Right hindlimb (tissue), 1 donor: ENCODE data around the gene RANBP3.
"Not testable (repeated sequence)": the region's sequence is repeated elsewhere in the genome, so short reads cannot be mapped to it uniquely, and the experiment has no call there.

Experiments
- DNase-seq: peaks from one replicate; pipeline ENCODE4 v3.0.0-alpha.2; 2018

The RANBP3 gene

GRCh38 chr19:5897189-5897969, 80.6 kb downstream of the RANBP3 start:
- DNase-seq = peak; percentile 13

GRCh38 chr19:5896365-5897076, 81.4 kb downstream of the RANBP3 start:
- peak; percentile 17 for DNase-seq

GRCh38 chr19:5895890-5896289, 82.0 kb downstream of the RANBP3 start:
- DNase-seq = no peak

GRCh38 chr19:5895409-5895808, 82.5 kb downstream of the RANBP3 start:
- DNase-seq = peak; percentile 17

- DNase-seq = peak; percentile 24
Observed at GRCh38 chr19:5894704-5895349, 83.1 kb downstream of the RANBP3 start.

GRCh38 chr19:5893907-5894703, 83.8 kb downstream of the RANBP3 start:
- peak; percentile 52 for DNase-seq

- no peak for DNase-seq
Observed at GRCh38 chr19:5893296-5893903, 84.5 kb downstream of the RANBP3 start.

GRCh38 chr19:5892772-5893275, 85.1 kb downstream of the RANBP3 start:
- peak; percentile 25 for DNase-seq

GRCh38 chr19:5891938-5892771, 85.8 kb downstream of the RANBP3 start:
- DNase-seq = peak; percentile 63

- no peak for DNase-seq
Observed at GRCh38 chr19:5891572-5891937, 86.4 kb downstream of the RANBP3 start.

GRCh38 chr19:5890099-5890498, 87.8 kb downstream of the RANBP3 start:
- DNase-seq = peak; percentile 18

GRCh38 chr19:5889288-5889971, 88.5 kb downstream of the RANBP3 start:
- DNase-seq = peak; percentile 21

- not testable (repeated sequence) for DNase-seq
Observed at GRCh38 chr19:5884065-5884811, 93.7 kb downstream of the RANBP3 start.

GRCh38 chr19:5883157-5883873, 94.6 kb downstream of the RANBP3 start:
- DNase-seq = not testable (repeated sequence)

- no peak for DNase-seq
Observed at GRCh38 chr19:5882421-5882968, 95.4 kb downstream of the RANBP3 start.

- no peak for DNase-seq
Observed at GRCh38 chr19:5881543-5882299, 96.2 kb downstream of the RANBP3 start.

- DNase-seq = peak; percentile 86
Observed at GRCh38 chr19:5880604-5881078, 97.3 kb downstream of the RANBP3 start.

- DNase-seq = no peak
Observed at GRCh38 chr19:5880196-5880595, 97.7 kb downstream of the RANBP3 start.
